ENCODE measurements around the gene OR2V1. TPM values are rescaled to one million over a fixed set of nuclear protein-coding genes. Genes with fewer than 3 reads are reported as not detected.
"Not testable (repeated sequence)": the region's sequence is repeated elsewhere in the genome, so short reads cannot be mapped to it uniquely, and the experiment has no call there.

The OR2V1 gene
- total RNA-seq, 6 experiments from 2014 or later = not detected

DNA sequence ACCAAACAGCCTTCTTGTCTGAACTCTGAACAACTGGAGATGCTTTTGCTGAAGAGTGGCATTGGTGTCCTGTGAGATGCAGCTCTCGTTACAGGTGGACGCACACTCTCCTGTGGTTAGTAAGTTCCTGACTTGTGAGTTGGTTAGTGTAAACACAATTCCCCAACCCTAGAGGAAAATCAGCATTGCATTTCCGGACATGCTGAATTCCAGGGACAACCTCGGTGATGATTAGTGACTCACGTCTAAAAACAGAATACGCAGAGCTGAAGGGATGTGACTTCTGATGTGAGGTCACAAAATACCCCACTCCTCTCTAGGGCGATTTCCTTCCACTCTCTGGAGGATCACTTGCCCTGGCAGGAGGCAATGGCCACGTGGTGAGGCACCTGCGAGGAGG is 21.4 kb upstream of the OR2V1 start:
- WGBS (ENCODE audit: insufficient coverage, low coverage, low lambda C conversion rate, missing lambda C conversion rate) = 59% methylated on average over 9 of the region's 9 CpGs
- no peak overlapping the region for H3K27ac ChIP-seq

DNA sequence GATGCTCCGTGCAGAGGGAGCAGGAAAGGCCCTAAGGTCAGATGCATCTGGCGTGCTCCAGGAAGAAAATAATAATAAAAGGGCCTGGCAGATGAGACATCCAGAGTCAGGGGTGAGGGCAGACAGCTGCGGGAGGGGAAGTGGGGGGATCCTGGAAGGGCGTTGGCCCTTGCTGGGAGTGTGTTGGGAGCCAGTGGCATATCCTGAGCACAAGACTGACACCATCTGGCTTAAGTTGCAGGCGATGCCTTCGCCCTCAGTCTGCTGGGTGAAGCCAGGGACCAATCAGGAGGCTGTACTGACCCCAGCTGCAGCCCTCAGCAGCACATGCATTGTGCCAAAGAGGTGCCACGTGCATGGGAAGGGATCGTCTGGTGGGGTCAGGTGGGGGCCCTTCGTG is 20.2 kb upstream of the OR2V1 start:
- H3K4me1 ChIP-seq = no peaks in the 10 kb centered on the region
- H3K36me3 ChIP-seq = no peaks in the 10 kb centered on the region
- no peak for TF ChIP-seq POLR2A (IDR thresholded peaks at IDR 0.05)
- TF ChIP-seq, protein P1, sequence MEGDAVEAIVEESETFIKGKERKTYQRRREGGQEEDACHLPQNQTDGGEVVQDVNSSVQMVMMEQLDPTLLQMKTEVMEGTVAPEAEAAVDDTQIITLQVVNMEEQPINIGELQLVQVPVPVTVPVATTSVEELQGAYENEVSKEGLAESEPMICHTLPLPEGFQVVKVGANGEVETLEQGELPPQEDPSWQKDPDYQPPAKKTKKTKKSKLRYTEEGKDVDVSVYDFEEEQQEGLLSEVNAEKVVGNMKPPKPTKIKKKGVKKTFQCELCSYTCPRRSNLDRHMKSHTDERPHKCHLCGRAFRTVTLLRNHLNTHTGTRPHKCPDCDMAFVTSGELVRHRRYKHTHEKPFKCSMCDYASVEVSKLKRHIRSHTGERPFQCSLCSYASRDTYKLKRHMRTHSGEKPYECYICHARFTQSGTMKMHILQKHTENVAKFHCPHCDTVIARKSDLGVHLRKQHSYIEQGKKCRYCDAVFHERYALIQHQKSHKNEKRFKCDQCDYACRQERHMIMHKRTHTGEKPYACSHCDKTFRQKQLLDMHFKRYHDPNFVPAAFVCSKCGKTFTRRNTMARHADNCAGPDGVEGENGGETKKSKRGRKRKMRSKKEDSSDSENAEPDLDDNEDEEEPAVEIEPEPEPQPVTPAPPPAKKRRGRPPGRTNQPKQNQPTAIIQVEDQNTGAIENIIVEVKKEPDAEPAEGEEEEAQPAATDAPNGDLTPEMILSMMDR (IDR thresholded peaks at IDR 0.05) = no peak
- no peak overlapping the region for H3K4me3 ChIP-seq
- WGBS (ENCODE audit: insufficient coverage, low coverage, low lambda C conversion rate, missing lambda C conversion rate) = 17% methylated on average over 6 of the region's 9 CpGs
- intact Hi-C loops (cut with DNase I) = loop anchor here in 1 of 2 donors (10.0 kb wide), 1 partner anchor 296 kb away; no protein-coding TSS in a partner anchor
- ATAC-seq (peak in 3 of 4 donors; percentile 16 to 33 (median 31)), DNase-seq (no peak)
- no peaks in the 10 kb centered on the region for H3K27me3 ChIP-seq
- H3K27ac ChIP-seq = no peak overlapping the region
- no peaks in the 10 kb centered on the region for H3K9me3 ChIP-seq

More for the DNA sequence above, 21.4 kb upstream of the OR2V1 start:
- TF ChIP-seq, protein P1 (IDR thresholded peaks at IDR 0.05) = no peak
- H3K36me3 ChIP-seq = no peaks in the 10 kb centered on the region
- peak in 3 of 4 donors; percentile 33 to 57 (median 52) for ATAC-seq
- no peaks in the 10 kb centered on the region for H3K27me3 ChIP-seq
- intact Hi-C loops (cut with DNase I) = loop anchor here in 1 of 2 donors (10.0 kb wide), 1 partner anchor 298 kb away; no protein-coding TSS in a partner anchor
- H3K4me3 ChIP-seq = no peak overlapping the region
- no peak for DNase-seq
- H3K4me1 ChIP-seq = no peaks in the 10 kb centered on the region
- no peaks in the 10 kb centered on the region for H3K9me3 ChIP-seq

DNA sequence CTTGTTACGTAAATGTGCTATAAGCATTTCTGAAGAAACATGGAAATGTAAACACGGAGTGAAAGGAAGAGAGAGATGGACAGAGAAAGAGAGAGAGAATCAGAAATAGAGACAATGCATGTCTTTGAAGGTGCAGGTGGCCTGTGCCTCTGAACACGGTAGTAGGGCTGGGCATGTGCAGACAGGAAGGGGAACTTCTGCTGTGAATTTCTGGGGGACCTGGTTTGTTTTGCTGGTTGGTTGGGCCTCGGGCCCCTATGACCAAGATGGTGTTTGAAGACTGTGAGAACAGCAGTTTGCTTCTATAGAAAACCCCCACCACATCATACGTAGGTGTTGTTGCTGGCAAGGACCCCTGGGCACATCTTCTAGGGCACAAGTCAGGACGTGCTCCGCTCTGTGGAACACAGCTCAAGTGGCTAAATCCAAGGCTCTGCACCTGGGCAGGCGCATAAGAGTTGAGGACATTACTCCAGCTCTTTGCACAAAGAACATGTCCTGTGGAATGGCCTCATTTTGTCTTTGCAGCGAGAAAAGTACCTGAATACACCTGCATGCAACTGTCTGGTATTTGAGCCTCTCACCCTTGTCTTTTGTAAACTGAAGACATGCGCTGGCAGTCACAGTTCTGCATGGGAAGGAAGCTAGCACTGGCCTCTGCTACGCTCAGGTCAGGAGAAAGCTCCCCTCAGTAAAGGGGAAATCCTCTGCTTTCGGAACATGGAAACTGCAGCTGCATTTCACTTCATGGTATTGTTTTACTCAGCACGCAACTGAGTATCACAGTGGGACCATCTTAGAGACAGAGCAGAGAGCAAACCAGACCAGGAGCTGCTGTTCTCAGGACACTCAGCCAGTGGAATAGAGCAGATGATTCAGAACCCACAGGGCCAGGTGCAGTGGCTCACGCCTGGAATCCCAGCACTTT is 19.1 kb upstream of the OR2V1 start:
- H3K27ac ChIP-seq = no peak overlapping the region
- H3K36me3 ChIP-seq = no peaks in the 10 kb centered on the region
- ATAC-seq = peak; percentile 21 to 64 (median 42)
- TF ChIP-seq POLR2A (IDR thresholded peaks at IDR 0.05) = no peak
- TF ChIP-seq, protein P1 (IDR thresholded peaks at IDR 0.05) = no peak
- no peaks in the 10 kb centered on the region for H3K4me1 ChIP-seq
- DNase-seq = no peak
- WGBS (ENCODE audit: insufficient coverage, low coverage, low lambda C conversion rate, missing lambda C conversion rate) = 59% methylated on average over 8 of the region's 14 CpGs
- intact Hi-C loops (cut with DNase I) = loop anchor here in 1 of 2 donors (10.0 kb wide), 1 partner anchor 295 kb away; no protein-coding TSS in a partner anchor
- no peak overlapping the region for H3K4me3 ChIP-seq
- H3K9me3 ChIP-seq = no peaks in the 10 kb centered on the region
- no peaks in the 10 kb centered on the region for H3K27me3 ChIP-seq

DNA sequence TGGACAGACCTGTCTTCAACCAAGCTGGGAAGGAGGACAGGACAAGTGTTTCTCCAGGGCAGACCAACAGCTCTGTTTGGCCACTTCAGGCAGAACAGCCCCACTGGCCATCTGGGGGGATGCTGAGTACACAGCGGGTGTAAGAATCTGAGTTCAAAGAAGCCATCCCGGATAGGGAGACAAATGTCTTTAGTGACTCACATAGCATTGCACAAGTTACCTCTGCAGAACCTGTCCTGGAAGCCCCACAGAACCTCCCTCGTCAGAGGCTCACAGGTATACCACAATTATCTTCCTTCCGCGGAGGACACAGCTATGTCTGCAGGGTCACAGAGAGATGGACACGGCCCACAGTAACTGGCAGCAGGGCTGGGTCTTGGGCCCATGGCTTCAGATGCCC is 18.4 kb upstream of the OR2V1 start:
- TF ChIP-seq, protein P1 (IDR thresholded peaks at IDR 0.05) = no peak
- TF ChIP-seq POLR2A (IDR thresholded peaks at IDR 0.05) = no peak
- 53% methylated on average over 4 of the region's 6 CpGs for WGBS (ENCODE audit: insufficient coverage, low coverage, low lambda C conversion rate, missing lambda C conversion rate)
- no peak for DNase-seq
- no peaks in the 10 kb centered on the region for H3K4me1 ChIP-seq
- no peak for ATAC-seq
- H3K9me3 ChIP-seq = no peaks in the 10 kb centered on the region
- intact Hi-C loops (cut with DNase I) = no loop called here
- no peak overlapping the region for H3K4me3 ChIP-seq
- no peak overlapping the region for H3K27ac ChIP-seq
- H3K27me3 ChIP-seq = no peaks in the 10 kb centered on the region
- no peaks in the 10 kb centered on the region for H3K36me3 ChIP-seq

DNA sequence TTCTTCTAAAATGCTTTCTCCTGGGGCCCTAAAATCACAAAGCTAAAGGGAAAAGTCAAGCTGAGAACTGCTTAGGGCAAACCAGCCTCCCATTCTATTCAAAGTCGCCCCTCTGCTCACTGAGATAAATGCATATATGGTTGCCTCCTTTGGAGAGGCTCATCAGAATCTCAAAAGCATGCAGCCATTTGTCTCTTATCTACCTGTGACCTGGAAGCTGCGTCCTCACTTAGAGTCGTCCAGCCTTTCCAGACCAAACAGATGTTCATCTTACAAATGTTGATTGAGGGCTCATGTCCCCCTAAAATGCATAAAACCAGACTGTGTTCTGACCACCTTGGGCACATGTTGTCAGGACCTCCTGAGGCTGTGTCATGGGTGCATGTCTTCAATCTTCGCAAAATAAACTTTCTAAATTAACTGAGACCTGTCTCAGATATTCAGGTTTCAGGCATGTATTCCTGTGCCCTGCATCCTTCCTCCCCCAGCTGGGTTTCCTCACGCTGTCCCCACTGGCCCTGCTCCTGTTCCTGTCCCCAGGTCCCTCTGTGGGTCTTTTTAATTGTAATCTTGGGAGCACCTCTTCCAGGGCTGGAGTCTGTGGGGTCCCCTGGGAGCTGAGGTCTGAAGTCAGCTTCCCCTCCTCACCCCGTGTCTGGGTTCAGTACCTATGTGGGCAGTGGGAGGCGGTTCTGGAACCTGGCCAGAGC is 16.1 kb upstream of the OR2V1 start, which contains the start of gene OR2V2:
OR2V2 (plus strand) TSS at position 660 of the 710 bp plus-strand sequence. CDS start 7,357 bp downstream, outside the sequence.
- H3K36me3 ChIP-seq; intact Hi-C loops (cut with DNase I); DNase-seq; H3K9me3 ChIP-seq; H3K27ac ChIP-seq; H3K4me3 ChIP-seq; H3K4me1 ChIP-seq; ATAC-seq; H3K27me3 ChIP-seq: not testable (repeated sequence)
- 28% methylated on average over 5 of the region's 7 CpGs for WGBS (ENCODE audit: insufficient coverage, low coverage, low lambda C conversion rate, missing lambda C conversion rate)
